Endothelial cell of umbilical vein (primary cell): Measurements from ENCODE around the gene AP2A2.

ENCODE experiments used
- EZH2 ChIP-seq: IDR thresholded peaks from 2 replicates; pipeline ENCODE4 v1.6.1; 2012; ENCODE audit warnings: borderline replicate concordance, low read depth, mild to moderate bottlenecking, moderate library complexity, low read length, inconsistent platforms; ENCODE audit not compliant: severe bottlenecking
- FOS ChIP-seq: IDR thresholded peaks from 2 replicates; pipeline ENCODE4 v1.6.1; 2011; ENCODE audit warnings: mild to moderate bottlenecking, low read length, moderate library complexity, borderline replicate concordance; ENCODE audit not compliant: insufficient read depth
- POLR2A ChIP-seq: IDR thresholded peaks from 2 replicates; pipeline ENCODE4 v1.6.1; 2012; ENCODE audit warnings: low read depth, mild to moderate bottlenecking, control low read depth, low read length
- POLR2AphosphoS5 ChIP-seq: IDR thresholded peaks from 2 replicates; pipeline ENCODE4 v1.6.1; 2012; ENCODE audit warnings: low read depth, mild to moderate bottlenecking, control low read depth, low read length, moderate library complexity; ENCODE audit not compliant: insufficient read depth
- TF ChIP-seq, protein P1 (sequence below), 2 donors: IDR thresholded peaks; 1 replicate in 1 of 2; 2 replicates in 1 of 2; pipeline ENCODE4 v1.5.1; 2011; ENCODE audit warnings: low read length in 2 of 2, mild to moderate bottlenecking in 2 of 2, moderate library complexity in 2 of 2, control low read depth in 1 of 2, inconsistent platforms in 1 of 2, low read depth in 1 of 2; ENCODE audit not compliant: insufficient read depth in 1 of 2; ENCODE audit errors: extremely low read depth in 1 of 2

DNA sequence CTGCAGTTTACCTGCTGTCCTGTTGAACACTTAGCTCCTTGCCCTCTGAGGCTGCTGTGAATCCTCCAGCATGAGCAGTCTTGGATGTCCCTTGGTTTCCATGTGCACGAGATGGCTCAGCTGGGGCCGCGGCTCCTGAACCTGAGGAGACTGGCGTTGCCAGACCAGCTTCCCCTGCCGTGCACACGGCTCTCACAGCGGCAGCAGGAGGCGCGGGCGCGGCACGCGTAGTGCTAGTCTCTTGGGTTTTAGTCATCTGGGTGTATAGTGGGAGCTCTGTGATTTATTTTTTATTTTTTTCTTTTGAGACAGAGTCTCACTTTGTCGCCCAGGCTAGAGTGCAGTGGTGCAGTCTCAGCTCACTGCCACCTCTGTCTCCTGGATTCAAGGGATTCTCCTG is 56.1 kb downstream of the AP2A2 start:
- TF ChIP-seq, protein P1, sequence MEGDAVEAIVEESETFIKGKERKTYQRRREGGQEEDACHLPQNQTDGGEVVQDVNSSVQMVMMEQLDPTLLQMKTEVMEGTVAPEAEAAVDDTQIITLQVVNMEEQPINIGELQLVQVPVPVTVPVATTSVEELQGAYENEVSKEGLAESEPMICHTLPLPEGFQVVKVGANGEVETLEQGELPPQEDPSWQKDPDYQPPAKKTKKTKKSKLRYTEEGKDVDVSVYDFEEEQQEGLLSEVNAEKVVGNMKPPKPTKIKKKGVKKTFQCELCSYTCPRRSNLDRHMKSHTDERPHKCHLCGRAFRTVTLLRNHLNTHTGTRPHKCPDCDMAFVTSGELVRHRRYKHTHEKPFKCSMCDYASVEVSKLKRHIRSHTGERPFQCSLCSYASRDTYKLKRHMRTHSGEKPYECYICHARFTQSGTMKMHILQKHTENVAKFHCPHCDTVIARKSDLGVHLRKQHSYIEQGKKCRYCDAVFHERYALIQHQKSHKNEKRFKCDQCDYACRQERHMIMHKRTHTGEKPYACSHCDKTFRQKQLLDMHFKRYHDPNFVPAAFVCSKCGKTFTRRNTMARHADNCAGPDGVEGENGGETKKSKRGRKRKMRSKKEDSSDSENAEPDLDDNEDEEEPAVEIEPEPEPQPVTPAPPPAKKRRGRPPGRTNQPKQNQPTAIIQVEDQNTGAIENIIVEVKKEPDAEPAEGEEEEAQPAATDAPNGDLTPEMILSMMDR (IDR thresholded peaks at IDR 0.05; ENCODE audit: extremely low read depth in 1 of 2, insufficient read depth in 1 of 2, low read depth in 1 of 2, low read length in 2 of 2) = no peak
- TF ChIP-seq EZH2 (no peak), POLR2AphosphoS5 (no peak), POLR2A (no peak), FOS (no peak)
